ENCODE measurements around the gene PLCB4.

The PLCB4 gene

DNA sequence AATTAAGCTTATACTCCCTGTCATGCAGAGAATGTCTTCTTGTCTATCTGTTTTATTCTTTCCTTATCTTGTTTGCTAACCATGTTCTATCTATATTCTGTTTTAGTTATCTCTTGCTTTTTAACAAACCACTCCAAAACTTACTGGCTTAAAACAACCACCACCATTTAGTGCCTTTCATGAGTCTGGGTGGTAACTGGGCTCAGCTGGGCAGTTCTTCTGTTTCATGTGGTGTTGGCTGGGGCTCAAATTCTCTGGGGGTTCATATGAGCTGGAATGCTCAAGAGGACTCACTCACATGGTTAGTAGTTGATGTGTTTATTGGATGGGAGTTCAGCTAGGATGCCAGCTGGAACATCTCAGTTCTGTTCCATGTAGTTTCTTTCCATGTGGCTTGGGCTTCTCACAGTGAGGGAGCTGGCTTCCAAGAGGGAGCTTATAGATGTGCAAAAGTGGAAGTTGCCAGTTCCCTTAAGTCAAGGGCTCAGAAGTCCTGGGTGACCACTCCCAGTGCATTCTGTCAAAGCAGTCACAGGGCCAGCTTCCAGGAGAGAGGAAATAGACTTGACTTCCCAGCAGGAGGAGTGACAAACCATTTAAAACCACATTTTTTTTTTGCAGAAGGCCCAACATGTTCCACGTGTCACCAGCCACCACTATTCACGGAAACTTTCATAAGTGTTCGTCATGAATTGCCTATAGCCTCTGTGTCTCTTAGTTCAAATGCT, 70.4 kb downstream of the PLCB4 start:
- TF ChIP-seq, protein P1, sequence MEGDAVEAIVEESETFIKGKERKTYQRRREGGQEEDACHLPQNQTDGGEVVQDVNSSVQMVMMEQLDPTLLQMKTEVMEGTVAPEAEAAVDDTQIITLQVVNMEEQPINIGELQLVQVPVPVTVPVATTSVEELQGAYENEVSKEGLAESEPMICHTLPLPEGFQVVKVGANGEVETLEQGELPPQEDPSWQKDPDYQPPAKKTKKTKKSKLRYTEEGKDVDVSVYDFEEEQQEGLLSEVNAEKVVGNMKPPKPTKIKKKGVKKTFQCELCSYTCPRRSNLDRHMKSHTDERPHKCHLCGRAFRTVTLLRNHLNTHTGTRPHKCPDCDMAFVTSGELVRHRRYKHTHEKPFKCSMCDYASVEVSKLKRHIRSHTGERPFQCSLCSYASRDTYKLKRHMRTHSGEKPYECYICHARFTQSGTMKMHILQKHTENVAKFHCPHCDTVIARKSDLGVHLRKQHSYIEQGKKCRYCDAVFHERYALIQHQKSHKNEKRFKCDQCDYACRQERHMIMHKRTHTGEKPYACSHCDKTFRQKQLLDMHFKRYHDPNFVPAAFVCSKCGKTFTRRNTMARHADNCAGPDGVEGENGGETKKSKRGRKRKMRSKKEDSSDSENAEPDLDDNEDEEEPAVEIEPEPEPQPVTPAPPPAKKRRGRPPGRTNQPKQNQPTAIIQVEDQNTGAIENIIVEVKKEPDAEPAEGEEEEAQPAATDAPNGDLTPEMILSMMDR (IDR thresholded peaks at IDR 0.05; ENCODE audit: low read depth, low read length): no peak

DNA sequence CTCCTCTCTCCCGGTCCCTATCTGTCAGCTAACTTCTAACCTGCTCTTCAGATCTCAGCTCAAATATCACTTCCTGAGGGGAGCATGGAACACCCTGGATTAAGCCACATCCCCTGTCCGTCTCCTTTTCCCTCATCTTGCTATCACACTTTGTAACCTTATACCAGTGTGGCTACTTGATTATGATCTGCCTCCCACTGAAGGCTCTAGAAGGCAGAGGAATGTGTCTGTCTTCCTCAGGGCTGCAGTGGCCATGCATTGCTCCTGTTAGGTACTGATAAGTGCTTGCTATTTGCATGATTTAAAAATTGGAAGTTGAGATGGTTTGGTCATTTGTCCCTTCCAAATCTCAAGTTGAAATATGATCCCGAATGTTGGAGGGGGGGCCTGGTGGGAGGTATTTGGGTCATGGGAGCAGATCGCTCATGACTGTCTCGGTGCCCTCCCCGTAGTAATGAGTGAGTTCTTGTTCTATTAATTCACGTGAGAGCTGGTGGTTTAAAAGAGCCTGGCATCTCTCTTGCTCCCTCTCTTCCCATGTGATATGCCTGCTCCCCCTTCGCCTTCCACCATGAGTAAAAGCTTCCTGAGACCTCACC, 71.4 kb downstream of the PLCB4 start:
- H3K4me3 ChIP-seq (ENCODE audit: low read depth, low read length): no peak overlapping the region
- TF ChIP-seq, protein P1 (IDR thresholded peaks at IDR 0.05; ENCODE audit: low read depth, low read length): no peak

More for the DNA sequence above, 70.4 kb downstream of the PLCB4 start:
- no peak overlapping the region for H3K4me3 ChIP-seq (ENCODE audit: low read depth, low read length)

DNA sequence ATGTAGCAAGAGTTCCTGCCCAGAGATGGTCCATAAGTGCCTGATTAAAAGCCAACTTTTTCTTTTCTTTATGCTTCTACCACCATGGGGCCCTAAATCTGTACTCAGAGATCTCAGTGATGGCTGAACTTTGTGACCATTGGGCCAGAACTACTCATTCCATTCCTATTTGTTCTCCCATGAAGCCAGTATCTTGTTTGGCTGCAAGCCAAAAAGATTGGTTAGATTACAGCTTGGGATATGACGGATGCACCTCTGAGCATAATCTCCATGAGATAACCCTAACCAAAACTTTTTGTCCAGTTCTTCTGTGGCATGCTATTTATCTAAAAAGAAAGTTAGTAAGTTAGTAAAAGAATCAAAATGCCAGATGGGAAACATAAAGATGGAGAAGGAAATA, 72.2 kb downstream of the PLCB4 start:
- TF ChIP-seq, protein P1 (IDR thresholded peaks at IDR 0.05; ENCODE audit: low read depth, low read length): no peak
- no peak overlapping the region for H3K4me3 ChIP-seq (ENCODE audit: low read depth, low read length)

DNA sequence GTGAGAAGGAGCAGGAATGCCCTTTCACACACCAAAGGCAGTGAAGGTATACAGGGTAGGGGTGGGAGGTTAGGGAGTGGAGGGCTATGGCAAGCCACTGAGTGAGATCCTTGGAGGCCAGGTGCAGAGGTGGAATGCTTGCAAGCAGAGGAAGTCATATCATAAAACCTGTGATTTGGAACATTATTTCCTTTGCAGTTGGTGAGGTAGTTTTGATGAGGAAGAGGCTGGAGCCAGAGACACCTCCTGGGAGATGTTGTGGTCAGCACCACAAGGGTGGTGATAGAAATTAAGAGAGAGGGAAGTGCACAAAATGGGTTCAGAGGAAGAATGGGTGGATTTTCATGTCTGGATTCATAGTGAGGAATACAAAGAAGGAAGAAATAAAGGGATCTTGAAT, 73.0 kb downstream of the PLCB4 start:
- TF ChIP-seq, protein P1 (IDR thresholded peaks at IDR 0.05; ENCODE audit: low read depth, low read length): no peak

DNA sequence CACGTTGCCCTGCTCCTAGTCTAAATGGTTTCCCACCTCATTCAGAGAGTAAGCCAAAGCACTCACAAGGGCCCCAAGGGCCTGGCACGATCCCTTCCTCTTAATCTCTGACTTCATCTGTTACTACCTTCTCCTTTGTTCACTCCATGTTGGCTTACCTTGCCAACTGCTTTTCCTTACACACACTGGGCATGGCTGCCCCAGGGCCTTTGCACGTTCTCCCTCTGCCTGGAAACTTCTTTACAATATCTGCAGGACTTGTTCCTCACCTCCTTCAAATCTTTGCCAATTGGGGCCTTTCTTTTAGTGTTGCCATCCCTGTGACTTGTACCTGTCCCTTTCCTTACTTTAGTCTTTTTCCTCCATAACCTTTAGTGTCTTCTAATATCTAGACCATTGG, 73.9 kb downstream of the PLCB4 start:
- H3K4me3 ChIP-seq (ENCODE audit: low read depth, low read length): no peak overlapping the region
- TF ChIP-seq, protein P1 (IDR thresholded peaks at IDR 0.05; ENCODE audit: low read depth, low read length): no peak

More for the DNA sequence above, 73.0 kb downstream of the PLCB4 start:
- no peak overlapping the region for H3K4me3 ChIP-seq (ENCODE audit: low read depth, low read length)

DNA sequence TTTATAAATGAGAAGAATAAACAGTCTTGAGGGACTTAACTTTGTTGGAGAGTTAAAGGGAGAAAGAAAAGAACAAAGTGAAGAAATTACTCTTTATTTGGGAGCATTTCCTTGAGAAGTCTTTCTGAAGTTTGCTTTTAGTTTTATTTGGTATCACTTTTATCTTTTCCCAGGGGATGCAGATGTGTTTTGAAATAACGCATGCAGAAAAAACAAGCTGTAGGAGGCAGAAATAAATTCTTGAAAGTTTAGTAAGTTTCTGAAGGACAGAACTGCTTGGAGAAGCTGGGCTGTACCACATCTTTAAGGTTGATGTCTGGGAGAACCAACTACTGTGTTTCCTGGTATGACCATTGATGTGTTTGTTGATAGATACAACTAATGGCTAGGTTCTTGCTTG, 75.0 kb downstream of the PLCB4 start:
- no peak overlapping the region for H3K4me3 ChIP-seq (ENCODE audit: low read depth, low read length)
- TF ChIP-seq, protein P1 (IDR thresholded peaks at IDR 0.05; ENCODE audit: low read depth, low read length): no peak

DNA sequence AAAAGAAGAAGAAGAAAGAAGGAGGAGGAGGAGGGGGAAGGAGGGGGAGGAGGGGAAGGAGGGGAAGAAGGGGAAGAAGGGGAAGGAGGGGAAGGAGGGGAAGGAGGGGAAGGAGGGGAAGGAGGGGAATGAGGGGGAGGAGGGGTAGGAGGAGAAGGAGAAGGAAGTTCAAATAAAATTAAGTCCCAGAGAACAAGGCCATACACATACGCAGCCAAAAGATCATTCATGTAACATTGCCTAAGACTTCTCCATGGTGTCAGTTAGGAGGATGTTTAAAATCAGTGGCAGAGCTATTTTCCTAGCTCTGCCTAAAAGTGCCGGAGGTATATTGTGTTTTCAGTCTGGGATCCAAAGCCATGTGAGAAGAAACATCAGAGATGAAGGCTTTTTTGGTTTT, 75.8 kb downstream of the PLCB4 start:
- TF ChIP-seq, protein P1 (IDR thresholded peaks at IDR 0.05; ENCODE audit: low read depth, low read length): no peak
- H3K4me3 ChIP-seq (ENCODE audit: low read depth, low read length): no peak overlapping the region
